Ovary (tissue), 3 donors: ENCODE data around the gene WBP1L.

ENCODE experiments used
- CTCF ChIP-seq, 3 donors: fragments of 450-650 bp in 2 of 3; fragments of 200-600 bp in 1 of 3; IDR thresholded peaks; one replicate each; pipeline versions ENCODE4 v1.5.1 to v1.8.0; 2016 to 2022; ENCODE audit warnings: antibody characterized with exemption in 3 of 3, mild to moderate bottlenecking in 1 of 3
- POLR2A ChIP-seq: fragments of 450-650 bp; IDR thresholded peaks from one replicate; pipeline ENCODE4 v1.6.1; 2017; ENCODE audit warnings: antibody characterized with exemption, mild to moderate bottlenecking, moderate library complexity
- donor health status: DM: no; HTN: no; CAD: no.

GRCh38 chr10:102808380-102808779 is 64.6 kb downstream of the WBP1L start:
- TF ChIP-seq CTCF (IDR thresholded peaks at IDR 0.05) (no peak), POLR2A (no peak)
